GM18870 (cell line): ENCODE data around the gene ANKRD22.
"Not testable (repeated sequence)": the region's sequence is repeated elsewhere in the genome, so short reads cannot be mapped to it uniquely, and the experiment has no call there.

Source experiments
- ATAC-seq: cut with Tn5 transposase; IDR thresholded peaks from one replicate; pipeline ENCODE4 v1.9.1; 2021; ENCODE audit warnings: moderate library complexity; ENCODE audit not compliant: unreplicated experiment

ANKRD22 gene

DNA sequence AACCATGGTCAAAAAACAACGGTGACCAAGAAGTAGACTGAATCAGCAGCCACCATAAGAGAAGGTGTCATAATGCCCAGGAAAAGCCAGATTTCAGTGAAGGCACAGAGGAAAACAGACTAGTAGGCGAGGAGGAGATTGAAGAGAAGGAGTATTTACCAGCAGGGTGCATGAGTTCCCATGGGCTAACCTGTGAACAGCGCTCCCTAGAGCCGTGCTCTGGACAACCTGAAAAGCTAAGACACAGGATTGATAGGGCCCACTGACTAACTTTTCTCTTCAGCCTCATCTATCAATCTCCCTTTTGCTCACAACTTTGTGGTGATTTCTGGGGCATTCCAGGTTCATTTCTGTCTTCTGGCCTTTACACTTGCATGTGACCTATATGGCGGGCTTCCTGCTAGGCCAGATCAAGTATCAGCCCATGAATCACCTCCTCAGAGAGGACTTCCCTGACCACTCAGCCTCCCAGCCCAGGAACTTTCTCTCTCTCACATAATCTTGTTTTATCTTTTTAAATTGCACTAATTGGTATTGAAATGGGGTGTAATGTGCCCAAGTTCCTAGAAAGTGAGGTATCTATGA is 12.8 kb downstream of the ANKRD22 start:
- no peak for ATAC-seq

GRCh38 chr10:88837632-88838031 is 14.0 kb downstream of the ANKRD22 start:
- ATAC-seq: not testable (repeated sequence)

- no peak for ATAC-seq
Observed at GRCh38 chr10:88835910-88836221, 15.8 kb downstream of the ANKRD22 start.

GRCh38 chr10:88835096-88835909 is 16.3 kb downstream of the ANKRD22 start:
- ATAC-seq: peak; percentile 80

DNA sequence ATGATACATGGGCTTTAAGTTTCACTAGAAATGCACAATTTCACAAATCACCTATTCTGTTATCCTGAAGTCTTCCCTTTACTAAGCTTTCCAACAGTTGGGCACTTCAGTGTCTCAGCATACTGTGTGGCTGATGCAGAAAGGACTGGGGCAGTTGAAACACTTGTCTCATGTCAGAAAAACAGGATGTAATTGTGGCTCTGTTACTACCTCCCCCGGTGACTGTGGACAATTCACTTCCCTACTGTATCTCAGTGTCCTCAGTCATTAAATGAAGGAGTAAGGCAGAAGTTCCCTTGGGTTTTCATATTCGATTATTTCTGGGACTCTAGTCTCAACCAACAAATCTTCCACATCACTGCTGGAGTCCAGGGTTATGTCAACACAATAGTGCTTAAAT is 17.9 kb downstream of the ANKRD22 start:
- ATAC-seq: no peak

DNA sequence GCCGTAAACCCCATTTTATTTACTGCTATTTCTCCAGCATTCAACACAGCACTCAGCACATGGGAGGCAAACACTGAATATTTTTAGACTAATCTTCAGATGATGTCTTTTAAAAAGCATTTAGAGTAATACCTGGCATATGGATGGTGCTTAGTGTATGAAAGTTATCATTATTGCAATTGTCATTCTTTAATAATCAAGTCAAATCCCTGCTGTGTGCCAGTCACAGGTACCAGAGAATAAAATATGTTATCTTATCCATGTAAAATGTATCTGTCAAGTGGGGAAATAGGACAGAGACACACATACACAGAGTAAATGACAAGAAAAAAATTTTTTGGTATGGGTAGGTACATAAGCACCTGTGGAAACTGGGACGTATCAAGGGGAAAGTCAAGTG is 18.5 kb downstream of the ANKRD22 start:
- no peak for ATAC-seq

DNA sequence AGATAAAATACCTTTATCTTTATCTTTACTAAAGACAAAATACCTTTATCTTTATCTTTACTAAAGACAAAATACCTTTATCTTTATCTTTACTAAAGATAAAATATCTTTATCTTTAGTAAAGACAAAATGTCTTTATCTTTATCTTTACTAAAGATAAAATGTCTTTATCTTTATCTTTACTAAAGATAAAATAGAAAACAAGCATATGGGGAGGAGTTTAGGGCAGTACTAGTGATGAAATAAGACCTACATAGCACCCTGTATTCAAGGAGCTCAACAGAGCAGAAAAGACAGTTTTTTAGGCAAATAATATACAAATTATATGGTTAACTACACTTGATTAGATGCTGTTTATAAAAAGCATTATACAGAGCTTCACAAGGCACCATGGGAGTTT is 19.3 kb downstream of the ANKRD22 start:
- no peak for ATAC-seq

- ATAC-seq: no peak
Observed at GRCh38 chr10:88831709-88832108, 19.9 kb downstream of the ANKRD22 start.

DNA sequence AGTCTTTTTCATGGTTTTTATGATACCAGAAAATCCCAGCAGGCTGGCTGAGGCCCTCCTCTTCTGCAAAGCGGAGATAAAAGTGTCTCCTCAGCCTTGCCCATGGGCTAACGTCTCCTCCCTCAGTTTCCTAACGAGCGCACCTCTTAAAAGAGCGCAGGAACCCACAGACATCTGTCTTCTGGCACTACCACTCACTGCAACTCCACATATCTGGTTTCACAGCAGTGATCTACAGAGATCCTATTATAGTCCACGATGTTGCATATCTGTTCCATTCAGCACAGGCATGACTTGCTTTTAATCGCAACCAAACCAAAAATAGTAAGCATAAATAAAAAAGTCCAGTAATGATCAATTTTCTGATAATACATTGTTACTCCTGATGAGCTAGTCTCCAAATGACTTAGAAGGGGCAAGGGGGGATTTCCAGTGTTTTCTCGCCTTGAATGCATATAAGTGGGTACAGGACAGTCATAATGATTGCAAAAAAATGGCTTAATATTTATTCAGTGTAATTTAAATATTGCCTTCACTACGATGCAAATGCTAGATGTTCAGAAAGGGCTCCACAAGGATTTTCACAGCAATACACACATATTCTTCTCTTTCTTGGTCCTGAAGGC is 20.9 kb downstream of the ANKRD22 start:
- no peak for ATAC-seq

- ATAC-seq: no peak
Observed at GRCh38 chr10:88828310-88828709, 23.3 kb downstream of the ANKRD22 start.

GRCh38 chr10:88827671-88828070 is 24.0 kb downstream of the ANKRD22 start:
- ATAC-seq: no peak

GRCh38 chr10:88826388-88826787 is 25.3 kb downstream of the ANKRD22 start:
- ATAC-seq: no peak

DNA sequence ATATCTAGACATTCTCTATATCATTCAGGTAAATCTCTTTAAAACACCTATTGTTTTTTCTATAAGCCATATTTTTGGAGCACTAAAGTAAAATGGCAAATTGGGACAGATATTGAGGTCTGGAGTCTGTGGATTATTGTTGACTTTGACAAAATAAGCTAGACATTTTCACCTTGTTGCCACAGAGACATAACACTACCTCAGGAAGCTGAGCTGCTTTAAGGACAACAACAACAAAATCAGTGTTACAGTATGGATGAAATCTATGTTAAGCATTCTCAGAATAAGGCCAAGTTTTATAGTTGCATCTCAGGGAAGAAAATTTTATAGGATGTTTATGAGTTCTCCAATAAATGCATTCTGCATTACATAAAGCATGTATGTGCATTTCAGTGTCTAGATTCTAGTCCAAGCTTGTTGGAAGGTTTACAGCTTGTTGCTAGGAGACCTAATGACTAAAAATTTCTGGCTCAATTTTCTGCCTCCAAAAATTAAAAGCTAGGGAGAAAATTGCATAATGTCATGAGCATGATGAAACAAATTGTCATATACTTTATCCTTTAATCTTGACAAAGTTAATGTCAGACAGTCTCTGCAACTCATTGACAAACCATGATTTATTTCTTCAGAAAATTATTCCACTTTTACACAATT is 30.8 kb downstream of the ANKRD22 start:
- no peak for ATAC-seq

GRCh38 chr10:88819290-88819689 is 32.4 kb downstream of the ANKRD22 start:
- ATAC-seq: no peak

GRCh38 chr10:88813200-88813599 is 38.4 kb downstream of the ANKRD22 start:
- ATAC-seq: no peak

- no peak for ATAC-seq
Observed at GRCh38 chr10:88810196-88810961, 41.3 kb downstream of the ANKRD22 start.

DNA sequence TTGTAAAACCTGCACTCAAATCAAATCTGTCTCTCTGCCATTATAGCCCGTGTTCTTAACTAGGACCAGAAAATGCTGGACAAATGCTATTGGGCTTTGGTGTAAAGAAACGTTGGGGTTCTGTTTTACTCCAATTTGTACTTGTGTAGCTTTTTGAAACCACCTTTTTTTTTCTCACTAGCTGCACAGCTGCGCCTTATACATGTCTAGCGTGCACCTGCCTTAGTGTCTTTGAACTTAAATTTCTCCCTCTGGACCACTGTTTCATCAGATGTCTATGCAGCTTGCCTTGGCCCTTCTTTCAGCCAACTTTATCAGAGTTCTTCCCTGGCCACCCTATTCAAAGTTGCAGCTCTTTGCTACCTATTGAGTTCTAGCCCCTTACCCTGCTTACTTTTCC is 42.0 kb downstream of the ANKRD22 start:
- ATAC-seq: no peak

- ATAC-seq: no peak
Observed at GRCh38 chr10:88805924-88806323, 45.7 kb downstream of the ANKRD22 start.

DNA sequence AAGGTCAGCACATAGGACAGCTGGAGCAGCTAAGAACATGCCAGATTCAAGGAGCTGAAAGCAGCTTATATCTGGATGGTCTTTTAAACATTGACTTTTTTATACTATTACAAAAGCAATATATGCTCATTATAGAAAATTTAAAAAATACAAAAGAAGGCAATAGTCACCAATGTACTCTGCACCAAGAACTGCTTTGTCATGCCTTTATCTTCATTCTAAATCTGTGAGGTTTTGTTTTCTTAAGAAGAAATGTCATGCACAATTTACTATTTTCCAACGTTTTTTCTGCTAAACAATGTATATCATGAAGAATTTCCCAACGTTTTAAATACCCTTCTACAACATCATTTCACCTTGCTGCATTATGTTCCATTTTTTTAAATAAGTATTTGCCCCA is 46.3 kb downstream of the ANKRD22 start:
- no peak for ATAC-seq

- ATAC-seq: no peak
Observed at GRCh38 chr10:88804083-88804812, 47.4 kb downstream of the ANKRD22 start.
